Hepatocyte (in vitro differentiated cells): Measurements from ENCODE around the gene ZC3H13.

ENCODE experiments used
- EZH2 ChIP-seq: fragments of 200-600 bp; sonication (generic); IDR thresholded peaks from 2 replicates; pipeline ENCODE4 v1.6.1; 2016; ENCODE audit warnings: antibody characterized with exemption, mild to moderate bottlenecking, borderline replicate concordance
- EZH2phosphoT487 ChIP-seq: fragments of 200-600 bp; sonication (generic); IDR thresholded peaks from one replicate; pipeline ENCODE4 v1.6.1; 2018; ENCODE audit warnings: antibody characterized with exemption, mild to moderate bottlenecking, low read depth, moderate library complexity; ENCODE audit not compliant: unreplicated experiment, severe bottlenecking
- TF ChIP-seq, protein P1 (sequence below): fragments of 200-600 bp; sonication (generic); IDR thresholded peaks from 2 replicates; pipeline ENCODE4 v1.5.1; 2016; ENCODE audit warnings: antibody characterized with exemption, mild to moderate bottlenecking; ENCODE audit not compliant: poor library complexity

DNA sequence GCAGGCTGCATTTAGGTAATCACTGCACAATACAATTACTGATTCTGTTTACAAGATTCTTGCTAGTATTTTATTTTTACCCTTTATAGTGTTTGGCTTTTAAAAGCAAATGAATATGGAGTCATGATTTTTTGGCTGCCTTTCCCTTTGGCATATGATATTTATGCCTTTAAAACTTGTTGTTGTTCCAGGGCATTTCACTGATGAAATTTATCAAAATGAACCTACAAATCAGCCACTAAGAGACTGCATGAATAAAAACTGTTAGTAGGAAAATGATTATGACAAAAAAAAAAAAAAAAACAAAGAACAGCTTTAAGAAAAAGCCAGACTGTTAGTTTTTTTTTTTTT lies 49.7 kb upstream of the ZC3H13 start:
- no peak for TF ChIP-seq EZH2
- TF ChIP-seq, protein P1, sequence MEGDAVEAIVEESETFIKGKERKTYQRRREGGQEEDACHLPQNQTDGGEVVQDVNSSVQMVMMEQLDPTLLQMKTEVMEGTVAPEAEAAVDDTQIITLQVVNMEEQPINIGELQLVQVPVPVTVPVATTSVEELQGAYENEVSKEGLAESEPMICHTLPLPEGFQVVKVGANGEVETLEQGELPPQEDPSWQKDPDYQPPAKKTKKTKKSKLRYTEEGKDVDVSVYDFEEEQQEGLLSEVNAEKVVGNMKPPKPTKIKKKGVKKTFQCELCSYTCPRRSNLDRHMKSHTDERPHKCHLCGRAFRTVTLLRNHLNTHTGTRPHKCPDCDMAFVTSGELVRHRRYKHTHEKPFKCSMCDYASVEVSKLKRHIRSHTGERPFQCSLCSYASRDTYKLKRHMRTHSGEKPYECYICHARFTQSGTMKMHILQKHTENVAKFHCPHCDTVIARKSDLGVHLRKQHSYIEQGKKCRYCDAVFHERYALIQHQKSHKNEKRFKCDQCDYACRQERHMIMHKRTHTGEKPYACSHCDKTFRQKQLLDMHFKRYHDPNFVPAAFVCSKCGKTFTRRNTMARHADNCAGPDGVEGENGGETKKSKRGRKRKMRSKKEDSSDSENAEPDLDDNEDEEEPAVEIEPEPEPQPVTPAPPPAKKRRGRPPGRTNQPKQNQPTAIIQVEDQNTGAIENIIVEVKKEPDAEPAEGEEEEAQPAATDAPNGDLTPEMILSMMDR, result no peak
- TF ChIP-seq EZH2phosphoT487, result no peak
